Bronchial smooth muscle cell (primary cell): ENCODE results near the gene COL9A2. TPM values are rescaled to one million over a fixed set of nuclear protein-coding genes. Genes with fewer than 3 reads are reported as not detected.

ENCODE experiments used
- total RNA-seq: library from RNA; depleted of rRNA; stranded (reverse); fragments of >200 nt; gene quantifications from 2 replicates; pipeline ENCODE4 v1.2.1, GENCODE V29; 2014

COL9A2 gene
- 2.5 and 4.3 TPM in 2 replicates for total RNA-seq

DNA sequence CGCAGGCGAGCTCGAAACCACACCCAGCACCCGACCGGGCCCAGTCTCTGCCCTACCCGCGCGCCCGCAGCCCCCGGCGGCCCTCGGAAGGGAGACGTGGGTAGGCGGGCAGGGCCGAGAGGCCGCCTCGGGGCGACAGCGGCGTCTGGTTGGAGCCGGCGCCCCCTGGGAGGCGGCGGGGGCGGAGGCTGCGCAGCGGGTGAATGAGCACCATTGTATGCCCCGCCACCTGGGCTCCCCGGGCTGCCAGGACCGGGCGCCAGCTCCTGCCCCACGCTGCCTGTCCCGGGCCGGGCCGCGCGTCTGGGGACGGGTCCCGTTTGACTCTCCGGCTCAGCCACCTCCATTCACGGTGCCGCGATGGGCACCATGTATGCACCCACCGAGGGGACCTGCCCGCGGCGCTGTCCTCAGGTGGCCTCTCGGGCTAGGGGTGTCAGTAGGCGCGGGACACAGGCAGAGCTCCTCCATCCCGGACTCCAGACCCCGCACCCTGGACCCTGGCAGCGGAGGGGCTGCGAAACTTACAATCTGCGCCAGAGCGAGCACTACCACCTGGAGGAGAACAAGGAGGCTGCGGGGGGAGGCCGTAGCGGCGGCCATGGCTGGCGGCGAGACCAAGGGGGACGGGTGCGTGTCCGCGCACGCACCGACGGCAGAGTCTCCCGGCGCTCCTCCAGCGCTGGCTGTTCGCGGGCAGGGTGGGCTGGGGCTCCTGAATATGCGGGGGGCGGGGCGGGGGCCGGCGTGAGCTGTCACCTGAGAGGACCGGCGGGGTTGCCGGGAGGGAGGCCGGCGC, at the start of gene COL9A2:
Gene COL9A2, minus strand, starts transcription at position 692 of the 799 bp plus-strand sequence. Its CDS starts 89 bp downstream, at position 603.

DNA sequence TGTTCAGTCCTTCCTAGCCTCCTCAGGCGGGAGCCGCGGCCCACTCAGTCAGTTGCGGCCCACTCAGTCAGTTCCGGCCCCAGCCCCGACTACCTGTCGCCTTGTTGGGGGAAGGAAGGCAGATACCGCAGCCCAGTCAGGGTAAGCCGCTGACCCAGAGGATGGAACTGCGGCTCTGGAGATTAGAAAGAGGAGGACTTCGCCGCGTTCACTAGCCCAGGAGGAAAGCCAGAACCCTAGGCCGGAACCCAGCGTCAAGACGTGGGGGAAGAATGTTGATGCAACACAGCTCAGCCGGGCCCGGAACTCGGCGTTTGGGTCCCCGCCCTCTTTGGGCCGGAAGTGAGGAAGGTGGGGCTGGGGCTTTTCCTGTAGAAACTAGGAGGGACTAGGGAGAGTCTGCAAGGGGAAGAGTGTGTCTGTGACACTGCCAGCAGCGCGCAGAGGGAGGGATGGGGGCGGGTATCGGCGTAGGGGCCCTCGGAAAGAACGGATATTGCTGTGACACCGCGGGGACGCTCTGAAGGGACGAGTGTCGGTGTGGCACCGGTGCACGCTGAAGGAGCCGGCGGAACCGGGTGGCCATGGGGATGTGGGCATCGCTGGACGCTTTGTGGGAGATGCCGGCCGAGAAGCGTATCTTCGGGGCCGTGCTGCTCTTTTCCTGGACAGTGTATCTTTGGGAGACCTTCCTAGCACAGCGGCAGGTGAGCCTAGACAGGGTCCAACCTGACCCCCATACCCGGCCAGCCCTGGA, 59.2 kb downstream of the COL9A2 start, which contains the start of gene ZMPSTE24:
Gene ZMPSTE24, plus strand, starts transcription at position 549 of the 757 bp plus-strand sequence. Its CDS starts 36 bp downstream, at position 585.

Other genes starting within 250 kb of the COL9A2 start
- 24.6 and 36.3 TPM in 2 replicates for gene PPT1, start 220.0 kb downstream of the COL9A2 start, total RNA-seq
- gene RLF, start 155.9 kb downstream of the COL9A2 start, total RNA-seq: 18.5 and 19.4 TPM in 2 replicates
- not detected in 2 replicates for gene TMCO2, start 69.3 kb downstream of the COL9A2 start, total RNA-seq
- 46.5 and 60.1 TPM in 2 replicates for gene ZMPSTE24, start 59.0 kb downstream of the COL9A2 start, total RNA-seq
- gene SMAP2, start 56.4 kb upstream of the COL9A2 start, total RNA-seq: 10.6 and 17.5 TPM in 2 replicates
- 1.6 and 2.0 TPM in 2 replicates for gene ZFP69B, start 133.2 kb upstream of the COL9A2 start, total RNA-seq
- gene ZFP69, start 160.0 kb upstream of the COL9A2 start, total RNA-seq: 2.1 and 2.5 TPM in 2 replicates
- gene EXO5, start 191.5 kb upstream of the COL9A2 start, total RNA-seq: 8.0 and 8.7 TPM in 2 replicates
- 4.1 and 4.7 TPM in 2 replicates for gene ZNF684, start 214.4 kb upstream of the COL9A2 start, total RNA-seq